Measurements from ENCODE around the gene SRP14.
"Not testable (repeated sequence)": the region's sequence is repeated elsewhere in the genome, so short reads cannot be mapped to it uniquely, and the experiment has no call there.

The SRP14 gene

DNA sequence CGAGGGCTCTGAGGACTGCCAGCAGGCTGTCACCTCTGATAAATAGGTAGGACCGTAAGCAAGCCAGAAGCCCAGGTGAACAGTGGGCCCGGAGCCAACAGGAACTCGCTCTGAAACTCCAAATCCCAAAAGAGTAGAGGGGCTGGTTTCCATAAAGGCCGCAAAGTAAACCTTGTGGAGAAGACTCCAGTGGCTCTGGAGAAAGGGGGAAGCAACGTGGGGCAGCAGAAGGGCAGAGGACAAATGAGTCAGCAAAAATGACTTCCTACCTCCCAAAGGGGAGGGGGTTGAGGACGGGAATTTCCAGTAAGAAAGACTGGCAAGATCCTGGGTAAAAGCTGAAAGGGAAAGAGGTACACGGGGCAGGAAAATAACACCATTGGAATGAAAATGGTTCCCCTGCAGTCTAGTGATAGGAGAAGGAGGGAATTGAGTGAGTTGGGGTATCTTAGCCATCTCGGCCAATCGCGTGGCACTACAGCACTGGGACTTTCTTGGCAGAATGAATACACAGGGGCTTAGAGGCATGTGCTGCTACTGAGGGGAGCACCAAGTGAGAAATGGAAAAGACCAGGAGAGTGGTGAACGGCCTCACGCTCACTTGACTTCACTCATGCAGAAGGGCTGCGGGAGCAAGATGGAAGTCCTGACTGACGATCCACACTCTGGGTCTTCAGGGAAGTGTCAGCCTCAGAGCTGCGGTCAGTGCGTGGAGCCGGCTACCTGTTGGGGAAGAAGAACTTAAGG, 36.5 kb upstream of the SRP14 start:
- DNase-seq: no peak
- TF ChIP-seq, protein P1, sequence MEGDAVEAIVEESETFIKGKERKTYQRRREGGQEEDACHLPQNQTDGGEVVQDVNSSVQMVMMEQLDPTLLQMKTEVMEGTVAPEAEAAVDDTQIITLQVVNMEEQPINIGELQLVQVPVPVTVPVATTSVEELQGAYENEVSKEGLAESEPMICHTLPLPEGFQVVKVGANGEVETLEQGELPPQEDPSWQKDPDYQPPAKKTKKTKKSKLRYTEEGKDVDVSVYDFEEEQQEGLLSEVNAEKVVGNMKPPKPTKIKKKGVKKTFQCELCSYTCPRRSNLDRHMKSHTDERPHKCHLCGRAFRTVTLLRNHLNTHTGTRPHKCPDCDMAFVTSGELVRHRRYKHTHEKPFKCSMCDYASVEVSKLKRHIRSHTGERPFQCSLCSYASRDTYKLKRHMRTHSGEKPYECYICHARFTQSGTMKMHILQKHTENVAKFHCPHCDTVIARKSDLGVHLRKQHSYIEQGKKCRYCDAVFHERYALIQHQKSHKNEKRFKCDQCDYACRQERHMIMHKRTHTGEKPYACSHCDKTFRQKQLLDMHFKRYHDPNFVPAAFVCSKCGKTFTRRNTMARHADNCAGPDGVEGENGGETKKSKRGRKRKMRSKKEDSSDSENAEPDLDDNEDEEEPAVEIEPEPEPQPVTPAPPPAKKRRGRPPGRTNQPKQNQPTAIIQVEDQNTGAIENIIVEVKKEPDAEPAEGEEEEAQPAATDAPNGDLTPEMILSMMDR (IDR thresholded peaks at IDR 0.05; ENCODE audit: low read depth, low read length): no peak
- Histone ChIP-seq H3K9me3 (ENCODE audit: severe bottlenecking) (no peaks in the 10 kb centered on the region), H3K27me3 (ENCODE audit: insufficient read depth, low read depth, severe bottlenecking) (no peaks in the 10 kb centered on the region), H3K27ac (no peak overlapping the region), H3K36me3 (no peaks in the 10 kb centered on the region), H3K4me3 (ENCODE audit: low read depth, low read length) (no peak overlapping the region)

DNA sequence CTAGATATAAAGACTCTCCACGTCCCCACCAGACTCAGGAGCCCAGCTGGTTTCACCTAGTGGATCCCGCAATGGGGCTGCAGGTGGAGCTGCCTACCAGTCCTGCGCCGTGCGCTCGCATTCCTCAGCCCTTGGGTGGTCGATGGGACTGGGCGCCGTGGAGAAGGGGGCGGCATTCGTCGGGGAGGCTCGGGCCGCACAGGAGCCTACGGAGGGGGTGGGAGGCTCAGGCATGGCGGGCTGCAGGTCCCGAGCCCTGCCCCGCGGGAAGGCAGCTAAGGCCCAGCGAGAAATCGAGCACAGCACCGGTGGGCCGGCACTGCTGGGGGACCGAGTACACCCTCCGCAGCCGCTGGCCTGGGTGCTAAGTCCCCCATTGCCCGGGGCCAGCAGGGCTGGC, 35.7 kb upstream of the SRP14 start:
- not testable (repeated sequence) for H3K4me3 ChIP-seq (ENCODE audit: low read depth, low read length); DNase-seq; H3K9me3 ChIP-seq (ENCODE audit: severe bottlenecking); H3K27ac ChIP-seq; H3K27me3 ChIP-seq (ENCODE audit: insufficient read depth, low read depth, severe bottlenecking); H3K36me3 ChIP-seq

DNA sequence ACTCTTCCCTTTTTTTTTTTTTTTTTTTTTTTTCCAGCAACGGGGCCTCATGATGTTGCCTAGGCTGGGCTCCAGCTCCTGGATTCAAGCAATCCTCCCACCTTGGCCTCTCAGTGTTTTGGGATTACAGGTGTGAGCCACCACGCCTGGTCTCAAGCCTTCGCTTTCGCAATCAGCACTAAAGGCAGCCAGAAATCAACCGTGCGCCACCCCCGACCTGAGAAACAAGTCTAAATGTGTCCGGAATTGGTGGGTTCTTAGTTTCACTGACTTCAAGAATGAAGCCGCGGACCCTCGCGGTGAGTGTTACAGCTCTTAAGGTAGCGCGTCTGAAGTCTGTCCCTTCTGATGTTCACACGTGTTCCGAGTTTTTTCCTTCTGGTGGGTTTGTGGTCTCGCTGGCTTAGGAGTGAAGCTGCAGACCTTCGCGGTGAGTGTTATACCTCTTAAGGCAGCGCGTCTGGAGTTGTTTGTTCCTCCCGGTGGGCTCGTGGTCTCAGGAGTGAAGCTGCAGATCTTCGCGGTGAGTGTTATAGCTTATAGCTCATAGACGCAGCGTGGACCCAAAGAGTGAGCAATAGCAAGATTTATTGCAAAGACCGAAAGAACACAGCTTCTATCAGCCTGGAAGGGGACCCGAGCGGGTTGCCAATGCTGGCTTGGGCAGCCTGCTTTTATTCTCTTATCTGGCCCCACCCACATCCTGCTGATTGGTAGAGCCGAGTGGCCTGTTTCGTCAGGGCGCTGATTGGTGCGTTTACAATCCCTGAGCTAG, 34.9 kb upstream of the SRP14 start:
- H3K27me3 ChIP-seq (ENCODE audit: insufficient read depth, low read depth, severe bottlenecking); H3K27ac ChIP-seq; H3K36me3 ChIP-seq; H3K9me3 ChIP-seq (ENCODE audit: severe bottlenecking); DNase-seq; H3K4me3 ChIP-seq (ENCODE audit: low read depth, low read length): not testable (repeated sequence)

DNA sequence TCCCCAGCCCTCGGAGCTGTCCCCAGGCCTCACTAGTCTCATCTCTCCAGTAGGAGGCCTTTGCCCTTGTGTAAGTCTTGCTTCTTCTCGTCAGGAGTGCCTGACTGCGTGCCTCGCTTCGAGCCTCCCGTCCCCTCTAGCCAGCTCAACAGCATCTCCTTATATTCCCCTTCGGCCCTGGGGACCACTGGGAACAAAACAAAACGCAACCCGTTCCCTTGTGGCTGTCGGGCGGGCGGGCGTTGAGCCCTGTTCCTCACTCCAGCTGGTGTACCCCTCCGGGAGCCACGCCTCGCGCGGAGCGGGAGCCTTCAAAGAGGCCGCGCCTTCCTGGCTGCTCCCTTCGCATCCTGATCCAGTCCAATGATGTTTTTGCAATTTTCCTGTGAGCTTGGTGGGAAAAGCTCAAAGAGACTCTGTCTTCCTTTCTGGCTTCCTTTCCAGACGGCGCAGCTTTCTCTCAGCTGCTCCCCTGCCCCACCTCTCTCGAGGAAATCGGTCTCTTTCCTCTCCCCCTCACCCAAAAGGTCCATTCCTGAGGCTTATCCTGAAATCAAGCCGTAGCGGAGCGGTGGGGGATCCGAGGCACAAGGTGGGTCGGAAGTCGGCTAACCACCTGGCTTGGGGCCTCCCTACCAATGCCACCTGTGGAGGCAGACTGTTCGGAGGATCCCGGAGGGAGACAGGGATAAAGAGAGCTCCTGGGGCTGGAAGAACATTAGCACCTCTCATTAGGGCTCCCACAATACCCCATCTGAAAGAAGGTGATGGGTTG, 33.4 kb upstream of the SRP14 start:
- Histone ChIP-seq H3K9me3 (ENCODE audit: severe bottlenecking) (no peaks in the 10 kb centered on the region), H3K36me3 (no peaks in the 10 kb centered on the region), H3K4me3 (ENCODE audit: low read depth, low read length) (no peak overlapping the region), H3K27ac (no peak overlapping the region), H3K27me3 (ENCODE audit: insufficient read depth, low read depth, severe bottlenecking) (no peaks in the 10 kb centered on the region)
- TF ChIP-seq, protein P1 (IDR thresholded peaks at IDR 0.05; ENCODE audit: low read depth, low read length): no peak
- no peak for DNase-seq

DNA sequence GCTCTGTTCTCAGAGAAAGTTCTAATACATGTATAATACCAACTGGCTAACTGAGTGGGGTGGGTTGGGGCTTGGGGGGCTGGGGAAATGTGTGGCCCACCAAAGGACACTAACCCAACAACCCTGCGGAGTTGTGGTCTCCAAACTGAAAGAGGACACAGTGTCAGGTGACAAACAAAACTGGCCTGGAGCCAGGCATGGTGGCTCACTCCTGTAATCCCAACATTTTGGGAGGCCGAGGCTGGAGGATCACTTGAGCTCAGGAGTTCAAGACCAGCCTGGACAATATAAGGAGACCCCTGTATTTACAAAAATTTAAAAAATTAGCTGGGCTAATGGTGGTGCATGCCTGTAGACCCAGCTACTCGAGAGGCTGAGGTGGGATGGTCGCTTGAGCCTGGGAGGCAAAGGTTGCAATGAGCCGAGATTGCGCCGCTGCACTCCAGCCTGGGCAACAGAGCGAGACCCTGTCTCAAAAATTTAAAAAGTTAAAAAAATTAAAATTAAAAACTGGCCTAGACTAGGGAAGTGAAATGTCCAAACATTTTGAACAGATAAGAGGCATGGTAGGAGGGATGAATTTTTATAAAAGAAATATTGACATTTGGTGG, 31.7 kb upstream of the SRP14 start:
- Histone ChIP-seq H3K27me3 (ENCODE audit: insufficient read depth, low read depth, severe bottlenecking) (no peaks in the 10 kb centered on the region), H3K9me3 (ENCODE audit: severe bottlenecking) (no peaks in the 10 kb centered on the region), H3K27ac (no peak overlapping the region), H3K4me3 (ENCODE audit: low read depth, low read length) (no peak overlapping the region), H3K36me3 (no peaks in the 10 kb centered on the region)
- TF ChIP-seq, protein P1 (IDR thresholded peaks at IDR 0.05; ENCODE audit: low read depth, low read length): no peak
- DNase-seq: no peak

DNA sequence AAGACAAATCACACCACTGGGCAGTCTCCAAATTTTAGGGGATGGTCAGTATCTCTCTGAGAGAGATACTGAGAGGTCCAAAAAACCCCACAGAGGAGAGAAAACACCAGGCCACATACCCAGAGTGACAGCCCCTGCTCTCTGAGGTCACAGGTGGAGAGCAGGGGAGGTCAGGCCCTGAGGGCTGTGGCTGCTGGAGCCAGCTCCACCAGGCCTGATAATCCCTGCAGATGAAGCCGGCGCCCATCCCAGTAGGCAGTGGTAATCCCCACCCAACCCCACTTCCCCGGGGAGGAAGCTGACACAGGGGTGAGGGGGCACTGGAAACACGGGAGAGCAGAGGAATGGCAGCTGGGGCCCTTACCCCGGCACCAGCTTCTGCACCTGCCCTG, 31.2 kb upstream of the SRP14 start:
- peak; percentile 71 for DNase-seq
- TF ChIP-seq, protein P1 (IDR thresholded peaks at IDR 0.05; ENCODE audit: low read depth, low read length): no peak
- no peaks in the 10 kb centered on the region for H3K36me3 ChIP-seq
- no peaks in the 10 kb centered on the region for H3K9me3 ChIP-seq (ENCODE audit: severe bottlenecking)
- no peaks in the 10 kb centered on the region for H3K27me3 ChIP-seq (ENCODE audit: insufficient read depth, low read depth, severe bottlenecking)
- no peak overlapping the region for H3K4me3 ChIP-seq (ENCODE audit: low read depth, low read length)
- peak overlapping the region; percentile 61 for H3K27ac ChIP-seq
